ENCODE results near the gene PTGER1.
"Not testable (repeated sequence)": the region's sequence is repeated elsewhere in the genome, so short reads cannot be mapped to it uniquely, and the experiment has no call there.

The PTGER1 gene

GRCh38 chr19:14460935-14461334 is 14.2 kb downstream of the PTGER1 start:
- Histone ChIP-seq H3K27me3 (no peaks in the 10 kb centered on the region), H3K27ac (no peak overlapping the region), H3K9me3 (no peaks in the 10 kb centered on the region), H3K4me1 (no peaks in the 10 kb centered on the region), H3K36me3 (peaks cover 65 to 76% (median 68%) of the 10 kb centered on the region in 3 donors), H3K4me3 (no peak overlapping the region)
- no peak for TF ChIP-seq CTCF (IDR thresholded peaks at IDR 0.05)
- no peak for DNase-seq
- intact Hi-C loops (cut with DNase I; ENCODE audit: low total_unique reads) = no loop called here

GRCh38 chr19:14459703-14460102 is 15.5 kb downstream of the PTGER1 start:
- Histone ChIP-seq H3K4me3 (no peak overlapping the region), H3K36me3 (peaks cover 63 to 76% (median 66%) of the 10 kb centered on the region in 3 donors), H3K27me3 (no peaks in the 10 kb centered on the region), H3K27ac (no peak overlapping the region), H3K9me3 (no peaks in the 10 kb centered on the region), H3K4me1 (no peaks in the 10 kb centered on the region)
- DNase-seq = no peak
- TF ChIP-seq CTCF (IDR thresholded peaks at IDR 0.05) = no peak
- intact Hi-C loops (cut with DNase I; ENCODE audit: low total_unique reads) = no loop called here

- peaks cover 54 to 90% (median 72%) of the 10 kb centered on the region in 3 donors for H3K36me3 ChIP-seq
- H3K27ac ChIP-seq; H3K4me3 ChIP-seq; H3K9me3 ChIP-seq; H3K27me3 ChIP-seq; H3K4me1 ChIP-seq; intact Hi-C loops (cut with DNase I; ENCODE audit: low total_unique reads); DNase-seq: not testable (repeated sequence)
These were observed 22.9 kb downstream of the PTGER1 start for GRCh38 chr19:14452303-14452702.

GRCh38 chr19:14450876-14451275 is 24.3 kb downstream of the PTGER1 start:
- DNase-seq = no peak
- Histone ChIP-seq H3K9me3 (no peaks in the 10 kb centered on the region), H3K4me3 (no peak overlapping the region), H3K36me3 (peaks cover 68 to 100% (median 86%) of the 10 kb centered on the region in 3 donors), H3K27me3 (no peaks in the 10 kb centered on the region), H3K4me1 (no peaks in the 10 kb centered on the region), H3K27ac (no peak overlapping the region)
- intact Hi-C loops (cut with DNase I; ENCODE audit: low total_unique reads) = no loop called here
- no peak for TF ChIP-seq CTCF (IDR thresholded peaks at IDR 0.05)

- DNase-seq = no peak
- intact Hi-C loops (cut with DNase I; ENCODE audit: low total_unique reads) = no loop called here
- Histone ChIP-seq H3K4me1 (no peaks in the 10 kb centered on the region), H3K4me3 (no peak overlapping the region), H3K36me3 (peaks cover 71 to 100% (median 91%) of the 10 kb centered on the region in 3 donors), H3K27ac (no peak overlapping the region), H3K27me3 (no peaks in the 10 kb centered on the region), H3K9me3 (no peaks in the 10 kb centered on the region)
- no peak for TF ChIP-seq CTCF (IDR thresholded peaks at IDR 0.05)
These were observed 24.8 kb downstream of the PTGER1 start for GRCh38 chr19:14450168-14450874.

GRCh38 chr19:14449321-14449720 is 25.8 kb downstream of the PTGER1 start:
- DNase-seq = no peak
- intact Hi-C loops (cut with DNase I; ENCODE audit: low total_unique reads) = no loop called here
- H3K4me3 ChIP-seq = no peak overlapping the region
- H3K27ac ChIP-seq = no peak overlapping the region
- no peaks in the 10 kb centered on the region for H3K9me3 ChIP-seq
- H3K4me1 ChIP-seq = no peaks in the 10 kb centered on the region
- TF ChIP-seq CTCF (IDR thresholded peaks at IDR 0.05) = no peak
- H3K36me3 ChIP-seq = peaks cover 68 to 100% (median 91%) of the 10 kb centered on the region in 3 donors
- no peaks in the 10 kb centered on the region for H3K27me3 ChIP-seq

Measured in tibial artery (tissue), 4 donors.